Measurements from ENCODE around the gene CETN3.

GRCh38 chr5:90440644-90441043 is 31.1 kb upstream of the CETN3 start:
- TF ChIP-seq GATA3 (IDR thresholded peaks at IDR 0.05; ENCODE audit: low read depth, low read length) = no peak
- no peak for TF ChIP-seq GATA2 (IDR thresholded peaks at IDR 0.05; ENCODE audit: low read depth, low read length)
